ENCODE data around the gene PHACTR1.

GRCh38 chr6:12865671-12866181, 149.2 kb downstream of the PHACTR1 start:
- TF ChIP-seq CTCF (IDR thresholded peaks at IDR 0.05): no peak
- no peak for TF ChIP-seq PHF8 (IDR thresholded peaks at IDR 0.05; ENCODE audit: borderline replicate concordance, low read depth)

Measured in A549 (cell line).